Measurements from ENCODE around the gene PCK1. TPM values are rescaled to one million over a fixed set of nuclear protein-coding genes. Genes with fewer than 3 reads are reported as not detected.

The PCK1 gene
- total and polyA plus RNA-seq, 2 of the 8 experiments (the other 6 are each of a cell fraction or from before 2014, with no cell fraction given): not detected

GRCh38 chr20:57559658-57560553 is 1.0 kb upstream of the PCK1 start:
- H3K56ac ChIP-seq (replicated peaks; ENCODE audit: insufficient read length, low read depth, low read length): no peak overlapping the region
- no peak overlapping the region for H4K8ac ChIP-seq (ENCODE audit: extremely low read depth, insufficient read depth, low read length)
- no peak overlapping the region for H3K18ac ChIP-seq (ENCODE audit: extremely low read depth, low read length)
- no peak overlapping the region for H4K5ac ChIP-seq (ENCODE audit: insufficient read length, low read depth, low read length)
- H3K9ac ChIP-seq (replicated peaks in 1 of 4; ENCODE audit: extremely low read depth in 1 of 4, low read depth in 3 of 4, low read length in 3 of 4): no peak overlapping the region
- H3K4me3 ChIP-seq (ENCODE audit: extremely low read depth in 1 of 4, insufficient read depth in 2 of 4, low read depth in 3 of 4, low read length in 4 of 4): no peak overlapping the region
- H2AFZ ChIP-seq (ENCODE audit: low read length): no peak overlapping the region
- H4K91ac ChIP-seq (replicated peaks; ENCODE audit: insufficient read length, low read length): no peak overlapping the region
- H3K79me1 ChIP-seq (ENCODE audit: low read depth, low read length): no peaks in the 10 kb centered on the region
- no peak overlapping the region for H2BK120ac ChIP-seq (replicated peaks; ENCODE audit: low read depth, low read length)
- no peak overlapping the region for H2AK5ac ChIP-seq (ENCODE audit: low read depth, low read length)
- DNase-seq (ENCODE audit: low read depth in 1 of 2, low spot score in 2 of 2) (no peak), FAIRE-seq (no peak)
- no peaks in the 10 kb centered on the region for H3K9me3 ChIP-seq (ENCODE audit: insufficient read depth in 2 of 2, low read depth in 1 of 2, low read length in 1 of 2)
- H2BK20ac ChIP-seq (ENCODE audit: low read length): no peak overlapping the region
- no peak overlapping the region for H3K4me2 ChIP-seq (ENCODE audit: insufficient read depth in 1 of 2, low read depth in 2 of 2, low read length in 2 of 2)
- no peaks in the 10 kb centered on the region for H3K4me1 ChIP-seq (replicated peaks in 1 of 4; ENCODE audit: control insufficient read depth in 3 of 4, insufficient read depth in 4 of 4, low read length in 3 of 4)
- H3K14ac ChIP-seq (ENCODE audit: insufficient read length): no peak overlapping the region
- H3K27me3 ChIP-seq (replicated peaks in 1 of 4; ENCODE audit: control insufficient read depth in 3 of 4, extremely low read depth in 1 of 4, insufficient read depth in 3 of 4, low read length in 3 of 4): no peaks in the 10 kb centered on the region
- H3K27ac ChIP-seq (ENCODE audit: low read depth, low read length): no peak overlapping the region
- ChIA-PET CTCF (ENCODE audit: partially characterized antibody) (interaction anchor here (0.6 to 6.3 kb wide), 5 partner anchors 10 to 31 kb away, joined by 3 to 46 read pairs (median 5); no protein-coding TSS in a partner anchor), POLR2A (ENCODE audit: partially characterized antibody) (no interaction called here)
- H3K4ac ChIP-seq (replicated peaks; ENCODE audit: insufficient read length, low read depth, low read length): no peak overlapping the region
- H2BK5ac ChIP-seq (ENCODE audit: low read depth, low read length): no peak overlapping the region
- H2BK12ac ChIP-seq (ENCODE audit: low read depth, low read length): no peak overlapping the region
- WGBS, 2 experiments (ENCODE audit: extremely low coverage in 1 of 2, insufficient coverage in 1 of 2, insufficient read length in 1 of 2, insufficient replicate concordance in 2 of 2, low coverage in 1 of 2, low lambda C conversion rate in 2 of 2, missing lambda C conversion rate in 1 of 2): 92% methylated on average over 8 of the region's 8 CpGs; no CpG with 5 or more reads in 1 of the 2 experiments
- no peaks in the 10 kb centered on the region for H3K79me2 ChIP-seq (ENCODE audit: control insufficient read depth in 1 of 2, insufficient read depth in 2 of 2, low read length in 2 of 2)
- no peaks in the 10 kb centered on the region for H3K23me2 ChIP-seq (ENCODE audit: low read depth, low read length)
- H3K36me3 ChIP-seq (ENCODE audit: control insufficient read depth in 2 of 4, insufficient read depth in 4 of 4, low read length in 3 of 4): no peaks in the 10 kb centered on the region
- no peak overlapping the region for H3K23ac ChIP-seq (ENCODE audit: insufficient read length)
- H2BK15ac ChIP-seq (ENCODE audit: low read length): no peak overlapping the region
- H4K20me1 ChIP-seq (replicated peaks in 1 of 2; ENCODE audit: control insufficient read depth in 1 of 2, insufficient read depth in 2 of 2, low read length in 2 of 2): no peaks in the 10 kb centered on the region
- TF ChIP-seq KDM1A (IDR thresholded peaks at IDR 0.05; ENCODE audit: borderline replicate concordance, low read length) (no peak), ASH2L (IDR thresholded peaks at IDR 0.05; ENCODE audit: low read length) (no peak), POLR2A (IDR thresholded peaks at IDR 0.05; ENCODE audit: control extremely low read depth in 1 of 2, low read depth in 2 of 2, low read length in 2 of 2) (no peak), MAFK (IDR thresholded peaks at IDR 0.05; ENCODE audit: low read depth, low read length) (no peak), JUN (IDR thresholded peaks at IDR 0.05; ENCODE audit: low read depth, low read length) (no peak), SUZ12 (IDR thresholded peaks at IDR 0.05; ENCODE audit: low read length) (no peak), CTCF (IDR thresholded peaks at IDR 0.05; ENCODE audit: control extremely low read depth in 1 of 3, insufficient read depth in 1 of 3, low read depth in 1 of 3, low read length in 3 of 3) (no peak), SIRT6 (IDR thresholded peaks at IDR 0.05; ENCODE audit: low read length) (no peak), SIN3A (conservative IDR thresholded peaks at IDR 0.05 in 1 of 2, IDR thresholded peaks at IDR 0.05 in 1 of 2; ENCODE audit: low read depth in 1 of 2, low read length in 2 of 2) (no peak), GTF2F1 (IDR thresholded peaks at IDR 0.05; ENCODE audit: borderline replicate concordance, low read depth, low read length) (no peak)

Measured in H1 (cell line).